Left renal pelvis (tissue), 4 donors: ENCODE results near the gene DISP2. TPM values are rescaled to one million over a fixed set of nuclear protein-coding genes. Genes with fewer than 3 reads are reported as not detected.

ENCODE experiments used
- DNase-seq, 4 donors: peaks; one replicate each; pipeline ENCODE4 v3.0.0-alpha.2; 2013; ENCODE audit warnings: low read depth in 4 of 4, low spot score in 3 of 4
- polyA plus RNA-seq, 4 donors: library from polyadenylated mRNA; unstranded; fragments of 120-200 nt; gene quantifications; one replicate each; pipeline ENCODE4 v1.2.1, GENCODE V29; 2013; ENCODE audit not compliant: insufficient read length in 4 of 4

Gene DISP2
- polyA plus RNA-seq, 4 donors, result 0.11 to 4.6 (median 0.48) TPM

- DNase-seq, result no peak
These were observed 15.4 kb upstream of the DISP2 start for GRCh38 chr15:40342416-40343320.

DNA sequence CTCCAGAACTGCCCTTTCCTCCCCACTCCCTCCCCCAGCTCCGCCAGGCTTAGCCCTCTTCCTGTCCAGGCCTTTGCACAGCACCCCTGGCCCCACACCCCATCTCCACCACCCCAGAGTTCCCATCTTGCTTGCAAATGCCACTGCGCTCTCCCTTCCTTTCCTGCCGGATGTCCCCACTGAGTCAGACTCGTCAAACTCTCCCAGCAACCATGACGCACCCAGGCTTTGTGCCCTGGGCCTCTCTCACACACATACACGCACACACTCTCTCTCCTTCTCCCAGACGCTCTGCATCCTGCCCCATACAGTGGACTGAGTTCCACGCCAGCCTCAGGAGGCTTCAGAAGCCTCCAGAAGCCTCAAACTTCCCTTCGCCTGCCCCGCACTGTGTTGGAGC lies 14.5 kb upstream of the DISP2 start:
- DNase-seq, result no peak

DNA sequence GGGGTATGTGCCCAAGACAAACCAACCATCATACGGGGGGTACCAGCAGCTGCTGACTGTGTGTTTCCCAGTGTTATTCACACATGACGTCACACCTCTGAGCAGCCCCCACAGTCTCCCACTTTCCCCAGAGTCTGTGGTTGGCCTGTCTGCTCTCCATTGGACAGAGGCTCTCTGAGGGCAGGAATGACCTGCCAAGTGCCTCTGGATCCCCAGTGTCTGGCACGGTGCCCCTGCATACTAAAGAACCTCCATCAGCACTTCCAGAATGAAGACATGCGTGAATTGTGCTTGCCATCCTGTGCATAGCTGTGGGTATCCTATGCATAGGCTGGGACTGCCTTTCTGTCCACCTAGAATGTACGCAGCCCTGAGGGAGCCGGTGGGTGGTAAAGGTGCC lies 13.8 kb upstream of the DISP2 start:
- DNase-seq, result no peak

DNA sequence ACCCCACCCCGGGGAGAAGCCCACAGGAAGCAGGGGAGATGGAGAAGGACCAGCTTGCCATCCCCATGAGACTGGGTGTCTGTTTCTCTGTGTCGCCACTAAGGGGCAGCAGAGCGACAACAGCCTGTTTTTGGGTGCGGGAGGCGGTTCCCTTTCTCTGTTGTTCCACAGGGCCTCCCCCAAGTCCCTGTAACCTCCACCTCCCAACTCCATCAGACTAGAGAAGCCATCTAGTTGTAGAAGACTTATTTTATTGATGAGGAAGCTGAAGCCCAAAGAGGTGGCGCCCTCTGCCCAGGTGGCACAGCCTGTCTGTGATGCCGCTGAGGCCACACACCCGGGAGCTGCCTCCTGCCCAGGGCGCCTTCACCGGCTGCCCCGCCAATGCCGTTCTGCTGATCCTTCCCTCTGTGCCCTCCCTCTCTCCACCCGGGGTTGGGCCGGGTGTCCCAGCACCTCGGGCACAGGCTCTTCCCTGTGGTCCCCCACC lies 13.3 kb upstream of the DISP2 start:
- DNase-seq, result no peak

DNA sequence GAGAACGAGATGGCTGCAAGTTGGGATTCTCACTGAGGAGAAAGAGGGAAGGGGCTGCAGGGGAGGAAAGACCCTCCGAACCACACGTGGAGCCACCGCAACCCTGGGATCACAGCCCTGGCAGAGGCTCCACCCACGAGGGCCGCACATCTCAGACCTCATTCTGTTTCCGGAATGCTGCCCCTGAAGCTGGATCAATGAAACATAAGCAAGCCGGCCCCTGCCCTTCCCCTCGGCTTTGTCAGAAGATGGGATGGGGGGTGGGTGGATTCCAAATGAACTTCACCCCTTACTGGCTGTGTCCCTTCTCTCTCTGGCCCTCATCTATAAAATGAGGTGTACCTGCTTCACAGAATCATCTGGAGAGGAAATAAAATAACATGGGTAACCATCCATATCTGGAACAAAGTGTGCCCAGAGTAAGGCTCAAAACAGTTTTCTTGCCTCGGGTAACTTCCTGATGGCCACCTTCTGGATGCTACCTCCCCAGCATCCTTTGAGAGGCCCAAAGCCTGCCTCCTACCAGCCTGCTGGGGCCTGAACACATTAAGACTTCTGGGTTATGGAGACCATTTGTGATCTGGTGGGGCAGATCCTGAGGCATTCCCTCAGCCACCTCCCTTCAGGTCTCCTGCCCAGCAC lies 12.7 kb upstream of the DISP2 start:
- DNase-seq, result no peak

DNA sequence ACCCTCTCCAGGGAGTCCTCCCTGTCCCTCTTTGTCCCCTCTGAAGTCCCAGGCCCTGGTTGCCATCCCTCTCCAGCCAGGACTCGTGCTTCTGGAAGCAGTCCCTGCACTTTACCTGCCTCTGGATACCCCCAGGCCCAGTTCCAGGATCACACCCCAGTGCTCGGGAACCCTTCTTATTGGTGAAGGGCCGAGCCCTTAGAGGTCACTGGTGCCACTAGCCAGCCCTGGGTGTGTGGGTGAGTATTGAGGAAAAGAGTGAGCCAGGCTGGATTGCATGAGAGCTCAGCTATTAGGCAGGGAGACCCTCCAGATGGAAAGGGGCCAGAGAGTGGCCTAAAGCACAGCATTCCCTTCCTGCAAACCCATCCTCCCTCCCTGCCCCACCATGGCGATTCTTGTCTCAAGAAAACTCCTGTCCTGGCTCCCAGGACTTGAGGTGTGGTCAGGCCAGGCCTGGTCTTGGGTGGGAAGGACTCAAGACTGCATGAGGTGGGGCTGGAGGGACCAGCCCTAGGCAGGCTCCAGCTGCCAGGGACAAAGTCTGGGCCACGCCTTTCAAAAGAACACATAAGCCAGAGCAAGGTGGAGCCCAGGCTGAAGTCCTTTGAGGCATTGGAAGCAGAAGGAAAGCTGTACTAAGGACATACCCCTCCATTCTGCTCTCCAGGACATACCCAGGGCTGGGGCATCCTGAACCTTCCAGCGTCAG lies 12.0 kb upstream of the DISP2 start:
- no peak for DNase-seq

GRCh38 chr15:40346579-40347558 lies 11.2 kb upstream of the DISP2 start:
- no peak for DNase-seq

DNA sequence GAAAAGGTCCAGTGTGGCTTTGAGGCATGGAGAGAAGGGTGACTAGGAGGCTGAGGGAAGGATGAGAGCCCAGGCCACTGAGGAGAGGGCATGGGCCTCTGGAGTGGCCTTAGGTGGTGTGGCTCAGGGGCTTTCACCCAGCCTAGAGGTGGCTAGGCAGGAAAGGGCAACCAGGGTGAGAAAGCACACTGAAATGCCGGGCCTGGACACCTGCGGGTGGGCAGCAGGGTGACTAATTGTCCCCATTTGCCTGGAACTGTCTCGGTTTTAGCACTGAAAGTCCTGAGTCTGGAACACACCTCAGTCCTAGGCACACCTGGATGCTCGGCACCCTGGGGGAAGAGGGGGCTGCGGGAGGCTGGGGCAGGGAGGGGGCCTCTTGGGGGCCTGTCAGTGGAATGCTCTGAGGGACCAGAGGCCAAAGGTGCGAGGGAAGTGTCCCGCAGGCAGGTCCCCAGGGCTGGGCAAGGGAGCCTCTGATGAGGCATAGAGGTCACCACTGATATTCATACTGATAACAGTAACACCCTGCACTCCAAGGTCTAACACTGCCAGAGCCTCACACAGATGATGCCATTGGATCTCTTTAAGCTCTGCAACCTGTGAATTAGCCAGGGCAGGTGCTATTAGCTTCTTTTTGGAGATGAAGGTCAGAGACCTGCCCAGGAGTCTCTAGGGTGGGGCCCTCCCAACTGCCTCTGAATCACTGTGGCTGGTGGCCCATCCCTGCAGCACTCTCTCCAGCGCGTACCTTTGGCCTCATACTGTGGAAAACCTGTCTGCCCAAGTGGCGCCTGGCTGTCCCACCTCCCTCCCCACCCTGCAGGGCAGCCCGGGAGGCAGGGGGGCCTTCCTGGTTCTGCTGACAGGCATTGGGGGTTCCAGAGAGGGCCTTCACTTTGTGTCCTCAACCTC lies 10.2 kb upstream of the DISP2 start:
- no peak for DNase-seq

DNA sequence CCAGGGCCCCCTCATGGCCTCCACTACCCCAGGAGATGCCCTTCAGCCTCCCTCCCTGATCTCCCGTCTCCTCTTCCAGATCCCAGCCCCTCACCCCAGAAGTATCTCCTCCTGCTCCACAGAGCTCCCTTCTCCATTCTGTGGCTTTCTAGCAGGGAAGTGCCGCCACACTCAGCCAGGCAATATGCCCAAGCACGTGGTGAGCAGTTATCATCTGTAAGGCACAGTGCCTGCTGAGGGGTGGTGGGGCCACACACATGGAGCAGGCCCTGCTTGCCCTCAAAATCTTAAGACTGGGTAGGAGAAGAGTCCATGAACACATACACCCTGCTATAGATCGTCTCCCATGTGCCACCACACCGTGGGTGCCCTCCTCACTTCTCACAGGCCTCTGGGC lies 9.5 kb upstream of the DISP2 start:
- DNase-seq, result no peak

DNA sequence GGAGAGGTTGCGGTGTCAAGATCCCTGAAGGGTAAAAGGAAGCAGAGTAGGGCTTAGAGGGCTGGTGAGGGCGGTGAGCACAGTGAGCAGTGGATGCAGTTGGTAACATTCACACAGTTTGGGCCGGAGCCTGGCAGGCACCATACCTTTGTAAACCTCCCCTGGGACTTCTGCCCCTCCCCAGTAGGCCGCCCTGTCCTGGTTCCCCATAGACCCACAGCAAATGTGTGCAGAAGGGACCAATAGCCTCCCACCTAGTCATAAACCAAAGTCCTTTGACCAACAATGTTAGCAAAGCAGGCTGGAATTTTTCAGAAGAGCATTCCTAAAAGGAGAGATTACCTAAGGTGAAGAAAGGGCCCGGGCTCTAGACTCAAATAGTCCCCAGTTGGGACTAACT lies 8.9 kb upstream of the DISP2 start:
- no peak for DNase-seq

DNA sequence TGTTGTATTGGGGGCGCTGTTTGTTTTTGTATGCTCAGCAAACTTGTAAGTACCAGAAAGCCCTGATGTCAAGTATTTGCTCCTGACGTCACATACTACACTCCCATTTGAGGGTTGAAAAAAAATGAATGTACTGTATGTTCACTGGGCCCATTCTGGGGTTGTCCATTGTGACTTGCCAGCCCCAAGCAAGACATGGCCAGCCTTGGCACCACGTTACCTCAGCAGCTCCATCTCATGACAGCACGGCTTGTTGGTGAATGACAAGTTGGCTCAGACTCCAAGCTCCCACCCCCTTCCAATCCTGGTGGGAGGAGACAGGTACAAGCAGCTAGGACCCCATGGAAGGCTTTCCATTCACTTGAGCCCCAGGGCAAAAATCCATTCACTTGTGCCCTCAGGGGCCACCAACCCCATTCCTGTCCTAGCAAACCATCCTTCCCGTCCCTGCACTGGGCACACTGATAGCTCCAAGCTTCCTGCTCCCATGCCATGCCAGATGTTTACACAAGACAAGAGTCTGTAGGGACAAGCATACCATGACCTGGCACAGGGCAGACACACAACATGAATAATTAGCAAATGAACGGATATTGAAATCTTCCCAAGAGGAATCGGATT lies 5.6 kb upstream of the DISP2 start:
- no peak for DNase-seq

- no peak for DNase-seq
These were observed 4.3 kb upstream of the DISP2 start for GRCh38 chr15:40353697-40354096.

- no peak for DNase-seq
These were observed 3.4 kb upstream of the DISP2 start for GRCh38 chr15:40354408-40355171.

DNA sequence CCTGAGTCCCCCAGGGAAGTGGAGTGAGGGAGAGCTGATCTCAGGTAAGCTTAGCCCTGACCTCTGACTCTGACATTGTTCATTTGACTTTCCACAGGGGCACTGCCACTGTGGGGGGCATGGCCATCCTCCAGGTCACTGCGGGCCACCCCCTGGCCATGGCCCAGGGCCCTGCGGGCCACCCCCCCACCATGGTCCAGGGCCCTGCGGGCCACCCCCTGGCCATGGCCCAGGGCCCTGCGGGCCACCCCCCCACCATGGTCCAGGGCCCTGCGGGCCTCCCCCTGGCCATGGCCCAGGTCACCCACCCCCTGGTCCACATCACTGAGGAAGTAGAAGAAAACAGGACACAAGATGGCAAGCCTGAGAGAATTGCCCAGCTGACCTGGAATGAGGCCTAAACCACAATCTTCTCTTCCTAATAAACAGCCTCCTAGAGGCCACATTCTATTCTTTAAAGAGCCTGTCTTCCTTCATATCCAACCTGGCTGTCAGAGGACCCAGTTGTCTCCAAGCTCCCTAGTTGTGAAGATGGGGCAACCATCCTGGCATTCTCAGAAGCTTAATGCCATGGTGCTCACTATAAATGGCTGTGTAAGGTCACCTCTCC lies 1.9 kb upstream of the DISP2 start:
- no peak for DNase-seq

DNA sequence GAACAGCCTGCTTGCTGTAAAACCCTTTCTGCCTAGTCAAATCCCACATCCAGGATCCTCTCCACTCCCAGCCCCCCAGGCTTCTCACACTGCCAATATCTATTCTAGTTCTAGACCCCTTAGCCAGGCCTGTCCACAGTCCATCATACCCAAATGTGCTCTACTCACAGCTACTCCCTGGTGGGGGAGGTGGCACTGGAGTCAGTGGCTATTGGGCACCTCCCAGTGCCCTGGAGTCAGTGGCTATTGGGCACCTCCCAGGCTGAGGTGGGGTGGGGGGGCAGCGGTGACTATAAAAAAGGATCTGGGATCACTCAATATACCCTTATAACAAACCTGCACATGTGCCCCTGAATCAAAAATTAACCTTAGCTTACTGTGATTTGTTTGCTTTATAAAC lies 773 bp upstream of the DISP2 start:
- DNase-seq, result no peak

GRCh38 chr15:40358471-40359353 lies 693 bp downstream of the DISP2 start:
- no peak for DNase-seq

GRCh38 chr15:40360015-40360414 lies 2.0 kb downstream of the DISP2 start:
- no peak for DNase-seq
